Transverse colon (tissue), 4 donors: ENCODE results near the gene ENTHD1.

Experiments
- CTCF ChIP-seq, 5 experiments: fragments of 200-600 bp in 3 of 5; fragments of 450-650 bp in 2 of 5; sonication (generic) in 3 of 5; IDR thresholded peaks; 1 replicate in 2 of 5; 2 replicates in 3 of 5; pipeline ENCODE4 v1.5.1; 2016 to 2017; ENCODE audit warnings: antibody characterized with exemption in 5 of 5, inconsistent platforms in 3 of 5, mild to moderate bottlenecking in 2 of 5, moderate library complexity in 1 of 5
- EP300 ChIP-seq: sonication (generic); formaldehyde crosslinking; IDR thresholded peaks from one replicate; pipeline ENCODE4 v1.6.1; 2017; ENCODE audit warnings: antibody characterized with exemption, low read depth
- POLR2A ChIP-seq: fragments of 450-650 bp; IDR thresholded peaks from one replicate; pipeline ENCODE4 v1.6.1; 2016; ENCODE audit warnings: antibody characterized with exemption, mild to moderate bottlenecking, moderate library complexity
- POLR2AphosphoS5 ChIP-seq, 3 donors: sonication (generic); formaldehyde crosslinking; IDR thresholded peaks; one replicate each; pipeline ENCODE4 v1.6.1; 2016; ENCODE audit warnings: antibody characterized with exemption in 3 of 3

- TF ChIP-seq POLR2A = no peak
- no peak for TF ChIP-seq CTCF (IDR thresholded peaks at IDR 0.05)
- TF ChIP-seq POLR2AphosphoS5 (IDR thresholded peaks at IDR 0.05) = no peak
- no peak for TF ChIP-seq EP300
Observed at GRCh38 chr22:39938509-39939111, 45.0 kb upstream of the ENTHD1 start.
